ENCODE data around the gene TTC39C.
A peak's percentile ranks its signal among the peaks of the same experiment; 100 is the strongest.

Gene TTC39C

DNA sequence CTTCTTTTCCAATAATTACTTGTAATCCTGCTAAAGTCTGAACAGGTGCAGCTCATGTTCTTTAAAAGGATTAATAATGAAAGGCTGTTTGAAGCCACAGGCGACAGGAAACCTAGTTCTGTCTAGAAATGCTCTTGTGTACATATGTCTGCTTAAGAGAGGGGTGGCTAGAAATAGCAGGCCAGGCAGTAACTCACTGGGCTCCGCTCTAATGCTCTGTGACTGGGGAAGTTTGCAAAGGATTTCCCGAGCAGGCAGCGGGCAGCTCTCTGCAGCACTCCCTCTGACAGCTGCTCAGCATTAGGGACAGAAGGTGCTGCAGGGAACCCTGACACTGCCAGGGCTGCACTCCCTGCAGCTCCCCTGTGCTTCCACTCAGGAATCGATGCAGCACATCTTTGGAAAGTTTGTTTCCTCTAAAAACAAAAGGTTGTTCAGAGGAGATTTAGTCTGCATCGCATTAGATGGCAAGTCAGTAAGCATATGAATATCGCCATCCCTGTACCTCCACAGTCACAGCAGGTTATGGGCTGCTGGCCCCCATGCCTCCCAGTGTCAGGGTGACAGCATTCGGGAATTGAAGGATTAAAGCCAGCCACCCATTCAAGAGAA is 33.1 kb upstream of the TTC39C start:
- no peak for TF ChIP-seq ZBTB7A (IDR thresholded peaks at IDR 0.05; ENCODE audit: low read depth)
- TF ChIP-seq REST (IDR thresholded peaks at IDR 0.05; ENCODE audit: low read depth): no peak

GRCh38 chr18:23982155-23983079 is 32.1 kb upstream of the TTC39C start:
- TF ChIP-seq NFIC (IDR thresholded peaks at IDR 0.05) (no peak), MAX (IDR thresholded peaks at IDR 0.05) (no peak), EGR1 (IDR thresholded peaks at IDR 0.05) (no peak), CEBPB (IDR thresholded peaks at IDR 0.05) (no peak), RAD21 (IDR thresholded peaks at IDR 0.05; ENCODE audit: low read depth) (no peak), FOXM1 (IDR thresholded peaks at IDR 0.05; ENCODE audit: borderline replicate concordance, low read depth) (no peak), CREB1 (IDR thresholded peaks at IDR 0.05; ENCODE audit: low read depth) (no peak), ZBTB7A (IDR thresholded peaks at IDR 0.05; ENCODE audit: low read depth) (no peak), TAF1 (IDR thresholded peaks at IDR 0.05; ENCODE audit: low read depth) (no peak), EP300 (IDR thresholded peaks at IDR 0.05; ENCODE audit: borderline replicate concordance) (no peak), TCF12 (IDR thresholded peaks at IDR 0.05; ENCODE audit: low read depth) (no peak)

DNA sequence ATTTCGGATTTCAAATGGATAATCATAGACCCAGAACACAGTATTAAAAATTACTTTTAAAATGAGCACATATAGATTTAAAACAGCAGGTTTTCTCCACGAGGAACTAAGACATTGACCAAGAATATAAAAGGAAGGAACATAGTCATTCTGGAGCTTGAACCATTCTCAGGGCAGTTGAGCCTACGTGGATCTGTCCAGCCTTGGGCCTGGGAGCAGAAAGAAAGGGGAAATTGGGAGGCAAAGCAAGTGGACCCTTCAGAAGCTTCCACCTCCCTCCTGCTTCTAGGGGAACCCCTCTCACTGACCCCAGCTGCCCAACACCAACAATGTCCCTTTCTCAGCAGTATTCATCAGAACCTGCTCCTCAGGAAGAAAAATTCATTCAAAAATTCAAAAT is 31.4 kb upstream of the TTC39C start:
- TF ChIP-seq CREB1 (IDR thresholded peaks at IDR 0.05; ENCODE audit: low read depth): no peak
- 0 out of 2 replicates have a peak, but pooled peaks have one; percentile 12 for TF ChIP-seq REST (IDR thresholded peaks at IDR 0.05; ENCODE audit: low read depth)

- TF ChIP-seq TAF1 (IDR thresholded peaks at IDR 0.05; ENCODE audit: low read depth) (no peak), REST (IDR thresholded peaks at IDR 0.05; ENCODE audit: low read depth) (no peak), EP300 (IDR thresholded peaks at IDR 0.05; ENCODE audit: borderline replicate concordance) (no peak), ZBTB7A (IDR thresholded peaks at IDR 0.05; ENCODE audit: low read depth) (no peak)
These were observed 27.8 kb upstream of the TTC39C start for GRCh38 chr18:23986600-23987359.

GRCh38 chr18:23990474-23991410 is 23.8 kb upstream of the TTC39C start:
- TF ChIP-seq TAF1 (IDR thresholded peaks at IDR 0.05; ENCODE audit: low read depth) (no peak), TCF12 (IDR thresholded peaks at IDR 0.05; ENCODE audit: low read depth) (no peak), FOXM1 (IDR thresholded peaks at IDR 0.05; ENCODE audit: borderline replicate concordance, low read depth) (no peak), CREB1 (IDR thresholded peaks at IDR 0.05; ENCODE audit: low read depth) (no peak), MAX (IDR thresholded peaks at IDR 0.05) (no peak), CEBPB (IDR thresholded peaks at IDR 0.05) (no peak), REST (IDR thresholded peaks at IDR 0.05; ENCODE audit: low read depth) (no peak), YY1 (IDR thresholded peaks at IDR 0.05; ENCODE audit: low read depth) (no peak)

Measured in Ishikawa (cell line).